OCI-LY7 (cell line): ENCODE data around the gene SMIM9. TPM values are rescaled to one million over a fixed set of nuclear protein-coding genes. Genes with fewer than 3 reads are reported as not detected.

Source experiments
- BruUV-seq: library from RNA; stranded (reverse); fragments of 400-500 nt; replicated peaks from 2 replicates; lab custom pipeline; 2021; lab: Mats Ljungman, UMichigan
- CTCF ChIA-PET: fragments of 300-600 bp; sonication (Branson Sonifier 250); formaldehyde crosslinking; loops from one replicate; lab custom pipeline; 2022; ENCODE audit warnings: antibody characterized with exemption; ENCODE audit not compliant: unreplicated experiment; lab: Charles Lee
- POLR2A ChIA-PET: fragments of 300-600 bp; sonication (Branson Sonifier 250); formaldehyde crosslinking; loops from one replicate; lab custom pipeline; 2022; ENCODE audit warnings: antibody characterized with exemption; lab: Charles Lee
- DNase-seq: peaks from one replicate; pipeline ENCODE4 v3.0.0-alpha.2; 2015; ENCODE audit warnings: low spot score
- H2AFZ ChIP-seq: fragments of 200-600 bp; sonication (generic), shearing (Covaris generic); 2 replicates; pipeline ENCODE4 v1.6.1; 2014; ENCODE audit warnings: mild to moderate bottlenecking, antibody characterized with exemption, low read length, moderate library complexity
- H3K27ac ChIP-seq: fragments of 200-600 bp; sonication (generic); 2 replicates; pipeline ENCODE4 v1.5.1; 2014; ENCODE audit warnings: mixed run types, low read depth, mild to moderate bottlenecking, moderate library complexity, low read length, inconsistent platforms; ENCODE audit not compliant: poor library complexity, severe bottlenecking
- H3K36me3 ChIP-seq: fragments of 200-600 bp; sonication (generic); 2 replicates; pipeline ENCODE4 v1.6.1; 2014; ENCODE audit warnings: mild to moderate bottlenecking, antibody characterized with exemption, low read length, moderate library complexity, mixed read lengths; ENCODE audit not compliant: insufficient read depth
- H3K4me1 ChIP-seq: fragments of 200-600 bp; sonication (generic); 2 replicates; pipeline ENCODE4 v1.5.1; 2014; ENCODE audit warnings: mild to moderate bottlenecking, low read length; ENCODE audit not compliant: insufficient read depth, poor library complexity, severe bottlenecking
- H3K4me2 ChIP-seq: fragments of 200-600 bp; sonication (generic); 2 replicates; pipeline ENCODE4 v1.6.1; 2014; ENCODE audit warnings: mild to moderate bottlenecking, low read length
- H3K4me3 ChIP-seq: fragments of 200-600 bp; sonication (generic); 2 replicates; pipeline ENCODE4 v1.5.1; 2014; ENCODE audit warnings: mild to moderate bottlenecking, low read depth, low read length; ENCODE audit not compliant: poor library complexity, severe bottlenecking
- H3K79me2 ChIP-seq: fragments of 200-600 bp; sonication (generic); 2 replicates; pipeline ENCODE4 v1.6.1; 2016; ENCODE audit warnings: low read depth, mild to moderate bottlenecking, low read length, moderate library complexity, mixed read lengths; ENCODE audit not compliant: insufficient read depth
- H3K9me2 ChIP-seq: fragments of 200-600 bp; sonication (generic); 2 replicates; pipeline ENCODE4 v1.6.1; 2016; ENCODE audit warnings: mild to moderate bottlenecking, low read length, mixed read lengths; ENCODE audit not compliant: insufficient read depth
- H3K9me3 ChIP-seq: fragments of 200-600 bp; sonication (generic); 2 replicates; pipeline ENCODE4 v1.6.1; 2014; ENCODE audit warnings: mild to moderate bottlenecking, mixed run types, low read length, mixed read lengths
- H4K20me1 ChIP-seq: fragments of 200-600 bp; sonication (generic); 2 replicates; pipeline ENCODE4 v1.6.1; 2014; ENCODE audit warnings: mild to moderate bottlenecking, antibody characterized with exemption, low read length, moderate library complexity, mixed read lengths; ENCODE audit not compliant: insufficient read depth
- CTCF ChIP-seq: fragments of 200-600 bp; sonication (generic); conservative IDR thresholded peaks from 2 replicates; pipeline ENCODE4 v1.5.1; 2014; ENCODE audit warnings: mild to moderate bottlenecking, antibody characterized with exemption, low read length, moderate library complexity, mixed read lengths
- EZH2phosphoT487 ChIP-seq: fragments of 200-600 bp; sonication (generic); IDR thresholded peaks from 2 replicates; pipeline ENCODE4 v1.6.1; 2018; ENCODE audit warnings: low read depth, borderline replicate concordance, mild to moderate bottlenecking, mixed run types, antibody characterized with exemption, low read length, moderate library complexity, mixed read lengths
- intact Hi-C: fragments of 100-400 bp; cut with micrococcal nuclease; formaldehyde crosslinking; loops from one replicate; pipeline ENCODE4 v1.10.0; 2022; ENCODE audit not compliant: unreplicated experiment
- total RNA-seq, 2 experiments: library from RNA; depleted of rRNA in 1 of 2; stranded (reverse); fragments of >200 nt in 1 of 2; shearing (Covaris generic) in 1 of 2; gene quantifications; 2 replicates each; pipeline ENCODE4 v1.2.3, GENCODE V29; 2014 to 2022

The SMIM9 gene
- total RNA-seq, 2 experiments from 2014 or later: not detected

GRCh38 chrX:154793084-154793795 is 41.2 kb downstream of the SMIM9 start:
- no peak for TF ChIP-seq CTCF
- no peak for TF ChIP-seq EZH2phosphoT487
- H3K4me1 ChIP-seq: no peaks in the 10 kb centered on the region
- no peaks in the 10 kb centered on the region for H3K9me3 ChIP-seq
- H4K20me1 ChIP-seq: no peaks in the 10 kb centered on the region
- no peak overlapping the region for H2AFZ ChIP-seq
- intact Hi-C loops: no loop called here
- no peak overlapping the region for H3K4me2 ChIP-seq
- H3K9me2 ChIP-seq: no peaks in the 10 kb centered on the region
- no peak for DNase-seq
- no peaks in the 10 kb centered on the region for H3K36me3 ChIP-seq
- no peaks in the 10 kb centered on the region for H3K79me2 ChIP-seq
- BruUV-seq: no TSS peak
- no peak overlapping the region for H3K27ac ChIP-seq
- POLR2A ChIA-PET: no interaction called here
- no peak overlapping the region for H3K4me3 ChIP-seq
- CTCF ChIA-PET: no interaction called here

GRCh38 chrX:154791939-154792338 is 42.5 kb downstream of the SMIM9 start:
- BruUV-seq: no TSS peak
- no peak for DNase-seq
- Histone ChIP-seq H3K36me3 (no peaks in the 10 kb centered on the region), H4K20me1 (no peaks in the 10 kb centered on the region), H3K9me2 (no peaks in the 10 kb centered on the region), H3K4me2 (no peak overlapping the region), H3K4me3 (no peak overlapping the region), H3K4me1 (no peaks in the 10 kb centered on the region), H3K27ac (no peak overlapping the region), H2AFZ (no peak overlapping the region), H3K79me2 (no peaks in the 10 kb centered on the region), H3K9me3 (no peaks in the 10 kb centered on the region)
- TF ChIP-seq EZH2phosphoT487: no peak
- TF ChIP-seq CTCF: no peak
- POLR2A ChIA-PET: no interaction called here
- CTCF ChIA-PET: no interaction called here
- intact Hi-C loops: no loop called here

- no peaks in the 10 kb centered on the region for H3K4me1 ChIP-seq
- TF ChIP-seq EZH2phosphoT487 (no peak), CTCF (no peak)
- no peaks in the 10 kb centered on the region for H3K9me2 ChIP-seq
- intact Hi-C loops: no loop called here
- H4K20me1 ChIP-seq: no peaks in the 10 kb centered on the region
- no peak for DNase-seq
- no peaks in the 10 kb centered on the region for H3K9me3 ChIP-seq
- no peak overlapping the region for H3K27ac ChIP-seq
- no peak overlapping the region for H3K4me3 ChIP-seq
- CTCF ChIA-PET: no interaction called here
- H3K36me3 ChIP-seq: no peaks in the 10 kb centered on the region
- POLR2A ChIA-PET: interaction anchor here (0.6 kb wide), 1 partner anchor 429 kb away, joined by 5 read pairs; no protein-coding TSS in a partner anchor
- BruUV-seq: no TSS peak
- no peak overlapping the region for H2AFZ ChIP-seq
- no peaks in the 10 kb centered on the region for H3K79me2 ChIP-seq
- H3K4me2 ChIP-seq: no peak overlapping the region
Observed at GRCh38 chrX:154791467-154791866, 43.0 kb downstream of the SMIM9 start.
